ENCODE data around the gene APOC4.

DNA sequence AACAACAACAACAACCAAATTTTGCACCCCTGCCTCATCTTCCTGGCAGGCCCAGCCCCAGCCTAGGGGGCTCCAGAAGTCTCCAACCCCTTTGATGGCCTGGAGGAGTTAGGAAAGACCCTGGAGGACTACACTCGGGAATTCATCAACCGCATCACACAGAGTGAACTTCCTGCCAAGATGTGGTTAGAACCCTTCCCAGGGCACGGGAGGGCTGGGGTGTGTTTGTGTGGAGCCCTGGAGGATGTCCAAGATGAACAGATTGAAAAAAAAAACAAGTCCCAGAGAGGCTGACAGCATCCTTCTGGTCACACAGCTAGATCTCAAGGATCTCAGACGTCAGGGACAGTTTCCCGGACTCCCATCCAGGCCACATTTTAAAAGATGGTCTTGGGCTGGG lies 14.3 kb upstream of the APOC4 start:
- TF ChIP-seq, protein P1, sequence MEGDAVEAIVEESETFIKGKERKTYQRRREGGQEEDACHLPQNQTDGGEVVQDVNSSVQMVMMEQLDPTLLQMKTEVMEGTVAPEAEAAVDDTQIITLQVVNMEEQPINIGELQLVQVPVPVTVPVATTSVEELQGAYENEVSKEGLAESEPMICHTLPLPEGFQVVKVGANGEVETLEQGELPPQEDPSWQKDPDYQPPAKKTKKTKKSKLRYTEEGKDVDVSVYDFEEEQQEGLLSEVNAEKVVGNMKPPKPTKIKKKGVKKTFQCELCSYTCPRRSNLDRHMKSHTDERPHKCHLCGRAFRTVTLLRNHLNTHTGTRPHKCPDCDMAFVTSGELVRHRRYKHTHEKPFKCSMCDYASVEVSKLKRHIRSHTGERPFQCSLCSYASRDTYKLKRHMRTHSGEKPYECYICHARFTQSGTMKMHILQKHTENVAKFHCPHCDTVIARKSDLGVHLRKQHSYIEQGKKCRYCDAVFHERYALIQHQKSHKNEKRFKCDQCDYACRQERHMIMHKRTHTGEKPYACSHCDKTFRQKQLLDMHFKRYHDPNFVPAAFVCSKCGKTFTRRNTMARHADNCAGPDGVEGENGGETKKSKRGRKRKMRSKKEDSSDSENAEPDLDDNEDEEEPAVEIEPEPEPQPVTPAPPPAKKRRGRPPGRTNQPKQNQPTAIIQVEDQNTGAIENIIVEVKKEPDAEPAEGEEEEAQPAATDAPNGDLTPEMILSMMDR (conservative IDR thresholded peaks at IDR 0.05): no peak
- no peak for TF ChIP-seq ZFX (IDR thresholded peaks at IDR 0.05)

All from C4-2B (cell line).